ENCODE measurements around the gene ZMYND10.

GRCh38 chr3:50382722-50383121, 37.2 kb upstream of the ZMYND10 start:
- TF ChIP-seq CTCF (IDR thresholded peaks at IDR 0.05) (no peak), POLR2A (IDR thresholded peaks at IDR 0.05) (no peak), EP300 (IDR thresholded peaks at IDR 0.05) (no peak)

Data from upper lobe of left lung (tissue), 4 donors.